ENCODE measurements around the gene COPG2. TPM values are rescaled to one million over a fixed set of nuclear protein-coding genes. Genes with fewer than 3 reads are reported as not detected.
A peak's percentile ranks its signal among the peaks of the same experiment; 100 is the strongest.
"Not testable (repeated sequence)": the region's sequence is repeated elsewhere in the genome, so short reads cannot be mapped to it uniquely, and the experiment has no call there.

COPG2 gene
- total RNA-seq, 1 donor from 2014 or later: 22.9 TPM

GRCh38 chr7:130566168-130566897 lies 102.2 kb downstream of the COPG2 start:
- no peak for DNase-seq (ENCODE audit: low spot score)

- DNase-seq (ENCODE audit: low spot score): no peak
Observed at GRCh38 chr7:130560972-130561371, 107.6 kb downstream of the COPG2 start.

DNA sequence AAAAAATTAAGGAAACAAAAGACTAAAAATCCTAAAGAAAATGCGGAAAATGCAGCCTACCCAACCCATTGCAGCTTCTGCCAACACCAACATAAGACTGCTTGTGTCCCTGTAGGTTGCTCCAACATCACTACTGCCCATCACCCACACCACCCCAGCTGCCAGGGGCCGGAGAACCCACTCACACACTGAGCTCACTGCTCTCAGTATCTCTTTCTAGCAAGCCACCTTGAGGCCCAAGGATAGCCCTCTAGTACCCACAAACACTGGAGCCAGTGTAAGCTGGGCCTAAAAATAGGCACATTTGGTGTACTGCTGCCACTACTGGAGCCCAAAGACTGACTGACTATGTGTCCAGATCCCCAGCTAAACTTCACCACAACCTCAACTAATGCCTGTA lies 109.4 kb downstream of the COPG2 start:
- no peak for DNase-seq (ENCODE audit: low spot score)

GRCh38 chr7:130554481-130554880 lies 114.1 kb downstream of the COPG2 start:
- DNase-seq (ENCODE audit: low spot score): no peak

DNA sequence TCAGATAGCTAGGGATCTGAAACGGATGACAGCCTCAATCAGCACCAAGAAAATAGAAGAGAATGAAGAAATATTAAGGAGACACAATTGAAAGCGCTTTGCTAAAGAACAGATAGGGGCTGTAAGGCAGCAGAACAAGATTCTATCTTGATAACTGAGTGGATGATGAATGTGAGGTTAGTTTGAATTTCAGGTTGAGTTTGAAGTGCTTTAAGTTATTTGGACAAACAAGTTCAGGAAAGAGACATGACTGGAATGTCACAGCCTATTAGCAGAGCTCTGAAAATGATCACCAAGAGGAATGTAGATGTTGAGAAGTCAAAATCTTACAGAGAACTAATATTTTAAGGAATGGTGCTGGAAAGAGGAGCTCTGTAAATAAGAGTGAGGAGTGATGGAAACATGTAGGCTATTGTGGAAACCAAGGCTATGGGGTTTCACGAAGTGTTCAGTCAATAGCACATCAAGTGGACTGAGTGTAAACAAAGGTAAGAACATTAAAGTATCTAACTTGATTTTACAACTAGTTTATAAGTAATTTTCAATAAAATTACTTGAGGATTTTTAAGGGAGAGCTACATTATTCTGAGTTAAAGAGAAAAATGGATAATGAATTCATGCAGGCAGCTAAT lies 115.0 kb downstream of the COPG2 start:
- DNase-seq (ENCODE audit: low spot score): peak; percentile 18

DNA sequence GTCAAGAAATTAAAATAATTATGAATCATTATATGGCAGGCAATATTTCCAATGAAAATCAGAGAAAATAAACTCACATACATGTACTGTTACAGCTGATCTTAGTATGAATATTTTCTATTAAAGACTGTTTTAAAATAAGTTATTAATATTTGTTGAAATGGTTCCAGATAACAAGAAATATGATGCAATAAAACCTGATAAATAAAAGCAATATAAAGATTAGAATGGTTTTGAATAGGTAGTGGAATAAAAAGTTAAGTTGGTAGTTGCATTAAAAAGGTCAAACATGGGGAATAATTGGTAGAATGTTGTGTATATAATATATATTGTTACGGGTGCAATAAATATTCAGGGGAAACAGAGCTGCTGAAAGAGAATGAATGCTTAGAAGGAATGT lies 124.2 kb downstream of the COPG2 start:
- no peak for DNase-seq (ENCODE audit: low spot score)

GRCh38 chr7:130543487-130544010 lies 125.0 kb downstream of the COPG2 start:
- no peak for DNase-seq (ENCODE audit: low spot score)

GRCh38 chr7:130542297-130542696 lies 126.3 kb downstream of the COPG2 start:
- DNase-seq (ENCODE audit: low spot score): not testable (repeated sequence)

DNA sequence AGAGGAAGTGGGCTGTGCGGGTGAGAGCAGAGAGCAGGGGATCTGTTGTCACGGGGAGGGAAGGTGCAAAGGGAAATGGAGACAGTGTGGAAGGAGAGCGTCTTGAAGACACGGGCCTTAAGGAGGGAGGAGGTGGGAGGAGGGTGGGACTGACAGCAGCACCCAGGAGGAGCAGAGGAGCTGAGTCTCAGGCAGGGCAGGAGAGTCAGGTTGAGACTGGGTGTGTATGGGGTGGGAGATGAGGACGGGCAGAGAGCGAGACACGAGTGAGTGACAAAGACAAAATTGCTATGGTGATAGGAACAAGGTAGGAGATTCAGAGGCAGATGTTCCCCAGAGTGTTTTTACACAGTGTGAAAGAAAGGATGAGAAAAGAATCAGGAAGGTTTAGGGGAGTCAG lies 127.3 kb downstream of the COPG2 start:
- DNase-seq (ENCODE audit: low spot score): not testable (repeated sequence)

- not testable (repeated sequence) for DNase-seq (ENCODE audit: low spot score)
Observed at GRCh38 chr7:130537894-130538293, 130.7 kb downstream of the COPG2 start.

DNA sequence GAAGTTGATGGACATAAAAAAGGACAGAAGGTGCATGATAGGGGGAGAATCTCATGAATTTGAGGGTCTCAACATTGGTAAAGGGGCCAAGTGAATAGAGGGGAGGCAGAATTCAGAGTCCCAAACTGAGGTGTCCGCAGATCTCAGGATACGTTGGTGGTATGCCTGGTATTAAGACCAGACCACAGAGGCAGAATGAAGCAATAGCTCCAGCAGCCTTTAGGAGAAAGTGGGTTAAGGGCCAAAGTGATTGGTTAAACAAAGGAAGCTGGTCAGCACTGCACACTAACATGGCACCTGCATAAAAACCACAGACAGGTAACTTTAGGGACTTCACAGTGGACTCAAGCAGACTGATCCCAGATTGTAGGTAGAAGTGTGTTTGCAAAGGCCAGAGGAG lies 139.1 kb downstream of the COPG2 start:
- DNase-seq (ENCODE audit: low spot score): no peak

- not testable (repeated sequence) for DNase-seq (ENCODE audit: low spot score)
Observed at GRCh38 chr7:130527752-130528355, 140.7 kb downstream of the COPG2 start.

DNA sequence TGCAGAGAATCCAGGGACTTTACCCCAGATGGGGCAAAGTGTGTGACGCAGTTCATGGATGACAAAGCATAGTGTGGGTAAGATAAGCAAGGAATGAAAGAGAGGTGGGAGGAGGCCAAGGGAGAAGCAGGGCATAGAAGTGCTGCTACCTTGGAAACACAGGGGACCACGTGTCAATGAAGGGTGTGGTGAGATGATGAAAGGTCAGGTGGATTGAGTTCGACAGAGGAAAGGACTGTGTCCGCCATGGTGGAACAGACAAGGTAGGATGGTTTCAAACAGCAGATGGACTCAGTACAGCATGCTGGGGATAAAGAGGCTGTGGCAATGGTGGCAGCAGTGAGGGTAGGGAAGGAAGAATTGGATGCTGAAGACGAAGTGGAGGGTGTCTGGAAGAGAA lies 143.9 kb downstream of the COPG2 start:
- DNase-seq (ENCODE audit: low spot score): no peak

DNA sequence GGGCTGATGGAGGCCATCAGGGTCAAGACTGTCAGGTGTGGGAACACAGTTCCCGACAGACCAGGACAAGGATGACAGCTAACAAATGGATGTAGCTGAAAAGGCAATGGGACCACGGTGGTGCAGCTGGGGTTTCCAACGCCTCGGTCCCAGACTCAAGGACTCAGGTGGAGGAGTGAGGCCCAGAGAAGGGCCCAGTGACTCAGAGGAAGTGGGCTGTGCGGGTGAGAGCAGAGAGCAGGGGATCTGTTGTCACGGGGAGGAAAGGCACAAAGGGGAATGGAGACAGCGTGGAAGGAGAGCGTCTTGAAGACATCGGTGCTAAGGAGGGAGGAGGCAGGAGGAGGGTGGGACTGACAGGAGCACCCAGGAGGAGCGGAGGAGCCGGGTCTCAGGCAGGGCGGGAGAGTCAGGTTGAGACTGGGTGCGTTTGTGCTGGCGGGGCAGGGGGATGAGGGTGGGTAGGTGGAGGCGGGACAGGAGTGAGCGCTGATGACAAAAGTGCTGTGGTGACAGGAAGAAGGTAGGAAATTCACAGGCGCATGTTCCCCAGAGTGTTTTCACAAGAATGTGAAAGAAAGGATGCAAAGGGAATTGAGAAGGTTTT lies 144.9 kb downstream of the COPG2 start:
- DNase-seq (ENCODE audit: low spot score): not testable (repeated sequence)

GRCh38 chr7:130521258-130521951 lies 147.1 kb downstream of the COPG2 start:
- DNase-seq (ENCODE audit: low spot score): no peak

DNA sequence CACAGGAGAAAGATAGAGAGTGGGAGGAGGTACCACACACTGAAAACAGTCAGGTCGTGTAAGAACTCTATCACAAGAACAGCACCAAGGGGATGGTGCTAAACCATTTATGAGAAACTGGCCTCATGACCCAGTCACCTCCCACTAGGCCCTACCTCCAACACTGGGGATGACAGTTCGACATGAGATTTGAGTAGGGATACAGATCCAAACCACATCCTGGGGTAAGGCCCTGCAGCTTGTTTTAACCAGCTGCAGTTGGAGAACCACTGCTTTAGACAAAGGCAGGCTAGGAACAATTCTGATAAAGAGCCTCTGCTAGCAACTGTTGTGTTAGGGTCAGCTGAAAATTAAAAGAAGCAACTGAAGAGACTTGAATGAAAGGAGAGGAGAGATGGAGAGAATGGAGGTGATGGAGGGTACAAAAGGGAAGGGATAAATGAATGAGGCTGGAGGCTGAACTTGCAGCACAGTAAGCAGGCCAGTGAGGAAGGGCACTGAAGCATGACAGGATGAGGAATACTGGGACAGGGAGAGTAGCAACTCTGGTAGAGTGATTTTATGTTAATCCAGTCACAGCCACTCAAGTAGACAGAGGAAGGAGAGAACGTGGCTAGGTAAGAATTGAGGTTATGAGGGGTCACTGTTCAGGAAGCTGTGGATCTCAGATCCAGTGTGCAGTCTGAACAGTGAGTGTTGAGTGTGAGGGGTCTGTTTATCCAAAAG lies 153.1 kb downstream of the COPG2 start:
- DNase-seq (ENCODE audit: low spot score): no peak

DNA sequence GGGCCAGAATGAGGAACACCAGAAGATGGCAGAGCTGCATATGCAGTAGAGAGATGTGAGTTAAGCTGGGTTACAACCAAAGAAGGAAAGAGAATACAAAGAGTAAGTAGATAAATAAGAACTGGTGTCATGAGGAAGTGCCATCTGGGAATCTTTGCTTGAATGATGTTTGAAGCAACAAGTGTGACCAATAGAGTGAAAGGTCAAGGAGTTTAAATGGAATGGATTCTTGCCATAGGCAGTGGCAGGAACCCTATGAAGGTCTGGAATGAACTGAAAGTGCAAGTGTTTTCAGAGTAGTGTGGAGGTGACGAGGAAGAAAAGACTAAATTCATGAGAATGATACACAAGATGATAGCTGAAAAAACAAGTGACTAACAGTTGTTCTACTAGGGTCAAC lies 155.1 kb downstream of the COPG2 start:
- no peak for DNase-seq (ENCODE audit: low spot score)

DNA sequence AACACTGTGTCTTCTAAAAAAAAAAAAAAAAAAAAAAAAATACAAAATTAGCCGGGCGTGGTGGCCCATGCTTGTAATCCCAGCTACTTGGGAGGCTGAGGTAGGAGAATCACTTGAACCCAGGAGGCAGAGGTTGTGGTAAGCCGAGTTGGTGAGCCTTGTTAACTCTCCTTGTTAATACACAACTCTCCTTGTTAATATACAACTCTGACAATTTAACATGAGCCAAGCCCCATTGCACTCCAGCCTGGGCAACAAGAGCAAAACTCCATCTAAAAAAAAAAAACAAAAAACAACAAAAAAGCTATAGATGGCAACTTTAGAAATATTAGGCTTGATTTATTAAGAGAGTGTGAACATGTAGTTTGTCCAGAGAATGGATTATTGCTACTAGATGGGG lies 156.5 kb downstream of the COPG2 start:
- not testable (repeated sequence) for DNase-seq (ENCODE audit: low spot score)

GRCh38 chr7:130506358-130506757 lies 162.2 kb downstream of the COPG2 start:
- no peak for DNase-seq (ENCODE audit: low spot score)

GRCh38 chr7:130505753-130506152 lies 162.8 kb downstream of the COPG2 start:
- no peak for DNase-seq (ENCODE audit: low spot score)

DNA sequence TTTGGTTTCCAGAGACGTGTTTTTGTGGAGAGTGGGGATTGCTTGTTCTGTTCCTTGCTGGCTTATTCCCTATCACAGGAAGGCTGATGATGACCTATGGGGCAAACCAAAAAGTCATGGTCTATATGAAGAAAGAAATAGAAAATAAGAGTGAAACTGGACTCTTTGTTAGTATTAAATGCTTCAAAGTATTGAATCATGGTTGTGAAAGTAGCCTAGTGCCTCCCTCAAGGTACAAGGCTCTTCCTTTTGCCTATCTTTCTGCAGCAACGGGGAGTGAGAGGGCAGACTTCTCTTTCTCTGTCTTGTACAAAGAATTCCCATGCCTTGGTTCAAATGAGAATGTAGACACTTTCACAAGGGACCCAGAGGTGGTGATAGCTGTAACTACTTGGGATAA lies 167.6 kb downstream of the COPG2 start:
- no peak for DNase-seq (ENCODE audit: low spot score)

Data from umbilical cord (tissue), 2 donors.